B cell (primary cell): ENCODE data around the gene TTF2. TPM values are rescaled to one million over a fixed set of nuclear protein-coding genes. Genes with fewer than 3 reads are reported as not detected.

Source experiments
- ATAC-seq: fragments of 200-7000 bp; cut with Tn5 transposase; one replicate; pipeline ENCODE4 v1.10.0; 2021; ENCODE audit warnings: low read depth, mild to moderate bottlenecking, moderate number of reproducible peaks, moderate library complexity
- CTCF ChIA-PET: fragments of 350-600 bp; sonication (Branson Sonifier 250); formaldehyde crosslinking; loops from one replicate; lab custom pipeline; 2021; ENCODE audit warnings: antibody characterized with exemption, inconsistent platforms; lab: Charles Lee
- POLR2A ChIA-PET: fragments of 350-600 bp; sonication (Branson Sonifier 250); formaldehyde crosslinking; loops from one replicate; lab custom pipeline; 2021; ENCODE audit warnings: antibody characterized with exemption; lab: Charles Lee
- DNase-seq: peaks from one replicate; pipeline ENCODE4 v3.0.0; 2013
- H2AFZ ChIP-seq: 2 replicates; pipeline ENCODE4 v1.6.1; 2012; ENCODE audit warnings: mild to moderate bottlenecking, low read depth, low read length; ENCODE audit not compliant: insufficient read depth, poor library complexity, severe bottlenecking
- H3K27ac ChIP-seq, 2 donors: 1 replicate in 1 of 2; 2 replicates in 1 of 2; pipeline ENCODE4 v1.5.1; 2012 to 2013; ENCODE audit warnings: low read length in 2 of 2, mild to moderate bottlenecking in 2 of 2, moderate library complexity in 1 of 2
- H3K27me3 ChIP-seq, 4 experiments: fragments of 200-600 bp in 1 of 4; sonication (generic) in 1 of 4; replicated peaks in 1 of 4; 1 replicate in 2 of 4; 2 replicates in 2 of 4; pipeline versions ENCODE4 v1.6.1 to v1.7.0; 2013 to 2016; ENCODE audit warnings: low read length in 3 of 4, mild to moderate bottlenecking in 2 of 4, mixed read lengths in 1 of 4, moderate library complexity in 1 of 4; ENCODE audit not compliant: insufficient read depth in 4 of 4, control insufficient read depth in 3 of 4; ENCODE audit errors: control extremely low read depth in 1 of 4
- H3K36me3 ChIP-seq, 2 experiments: replicated peaks in 1 of 2; 1 replicate in 1 of 2; 2 replicates in 1 of 2; pipeline versions ENCODE4 v1.6.1 to v1.7.1; 2013; ENCODE audit warnings: low read length in 1 of 2; ENCODE audit not compliant: insufficient read depth in 2 of 2, control insufficient read depth in 1 of 2; ENCODE audit errors: control extremely low read depth in 1 of 2, extremely low read depth in 1 of 2
- H3K4me1 ChIP-seq, 2 donors: fragments of 200-600 bp in 1 of 2; sonication (generic) in 1 of 2; 1 replicate in 1 of 2; 2 replicates in 1 of 2; pipeline versions ENCODE4 v1.5.1 to v1.6.1; 2013 to 2017; ENCODE audit warnings: low read length in 2 of 2; ENCODE audit not compliant: control insufficient read depth in 2 of 2, insufficient read depth in 2 of 2
- H3K4me2 ChIP-seq: replicated peaks from 2 replicates; pipeline ENCODE3; 2012; ENCODE audit warnings: mild to moderate bottlenecking, low read depth, low read length; ENCODE audit not compliant: poor library complexity, severe bottlenecking
- H3K4me3 ChIP-seq, 5 experiments: fragments of 200-600 bp in 1 of 5; sonication (generic) in 1 of 5; 1 replicate in 3 of 5; 2 replicates in 2 of 5; pipeline versions ENCODE4 v1.5.1 to v1.7.0; 2011 to 2016; ENCODE audit warnings: low read length in 4 of 5, mild to moderate bottlenecking in 4 of 5, low read depth in 2 of 5, control low read depth in 1 of 5, moderate library complexity in 1 of 5; ENCODE audit not compliant: insufficient read depth in 1 of 5; ENCODE audit errors: control extremely low read depth in 1 of 5, extremely low read depth in 1 of 5
- H3K79me2 ChIP-seq: fragments of 200-600 bp; sonication (generic); one replicate; pipeline ENCODE4 v1.6.0; 2016; ENCODE audit warnings: low read length; ENCODE audit not compliant: control insufficient read depth, insufficient read depth
- H3K9ac ChIP-seq: fragments of 200-600 bp; sonication (generic); 2 replicates; pipeline ENCODE4 v1.6.1; 2017; ENCODE audit warnings: mild to moderate bottlenecking, low read length, moderate library complexity
- H3K9me3 ChIP-seq, 3 donors: one replicate each; pipeline versions ENCODE4 v1.6.1 to v1.7.1; 2013; ENCODE audit warnings: low read length in 2 of 3; ENCODE audit not compliant: control insufficient read depth in 2 of 3, insufficient read depth in 1 of 3; ENCODE audit errors: control extremely low read depth in 1 of 3
- H4K20me1 ChIP-seq: 2 replicates; pipeline ENCODE4 v1.6.0; 2012; ENCODE audit warnings: mild to moderate bottlenecking, low read length; ENCODE audit not compliant: insufficient read depth, control insufficient read depth, poor library complexity, severe bottlenecking
- H3K27ac Mint-ChIP-seq: one replicate; pipeline ENCODE4 v1.8.0; 2021; ENCODE audit warnings: mixed read lengths
- H3K27me3 Mint-ChIP-seq: one replicate; pipeline ENCODE4 v1.8.0; 2021; ENCODE audit warnings: mixed read lengths
- H3K4me1 Mint-ChIP-seq: one replicate; pipeline ENCODE4 v1.8.0; 2021; ENCODE audit warnings: mixed read lengths
- H3K4me3 Mint-ChIP-seq: one replicate; pipeline ENCODE4 v1.8.0; 2021; ENCODE audit warnings: mixed read lengths
- H3K9me3 Mint-ChIP-seq: one replicate; pipeline ENCODE4 v1.8.0; 2022; ENCODE audit warnings: mixed read lengths; ENCODE audit not compliant: insufficient read depth
- CTCF ChIP-seq: fragments of 200-600 bp; IDR thresholded peaks from one replicate; pipeline ENCODE4 v1.8.0; 2022; ENCODE audit warnings: antibody characterized with exemption, mild to moderate bottlenecking
- EZH2 ChIP-seq: IDR thresholded peaks from 2 replicates; pipeline ENCODE4 v1.6.1; 2012; ENCODE audit warnings: borderline replicate concordance, low read depth, mild to moderate bottlenecking, moderate library complexity, low read length; ENCODE audit not compliant: insufficient read depth, poor library complexity, severe bottlenecking
- WGBS: methylation state at CpG from one replicate; pipeline ENCODE4 v1.1.5; 2013; ENCODE audit warnings: missing lambda C conversion rate; ENCODE audit not compliant: insufficient coverage; 5-methylcytosine and 5-hydroxymethylcytosine counted together
- intact Hi-C: fragments of 100-400 bp; cut with micrococcal nuclease; formaldehyde crosslinking; loops from one replicate; pipeline ENCODE4 v1.10.0; 2022
- polyA plus RNA-seq: library from polyadenylated mRNA; depleted of rRNA; stranded (reverse); fragments of >200 nt; gene quantifications from 2 replicates; pipeline ENCODE4 v1.2.3, GENCODE V29; 2012
- total RNA-seq, 2 donors: library from RNA; stranded (reverse); fragments of 120-200 nt in 1 of 2; gene quantifications; 1 replicate in 1 of 2; 2 replicates in 1 of 2; pipeline versions ENCODE4 v1.2.3 to v1.2.4, GENCODE V29; 2013 to 2022

The TTF2 gene
- total and polyA plus RNA-seq, 2 donors (not counting 1 experiment from before 2014, with no cell fraction given), result 11.3 to 28.9 TPM

GRCh38 chr1:117113199-117113598, 53.1 kb downstream of the TTF2 start:
- H3K4me1 Mint-ChIP-seq, result peaks cover 3% of the 10 kb centered on the region
- H3K27ac Mint-ChIP-seq, result no peak overlapping the region
- no peaks in the 10 kb centered on the region for H3K9me3 Mint-ChIP-seq
- H3K9ac ChIP-seq, result no peak overlapping the region
- ATAC-seq, result no peak
- no peaks in the 10 kb centered on the region for H3K27me3 Mint-ChIP-seq
- no peak for DNase-seq
- H3K4me3 Mint-ChIP-seq, result no peak overlapping the region
- H3K4me3 ChIP-seq, result no peak overlapping the region
- no peaks in the 10 kb centered on the region for H3K9me3 ChIP-seq
- H3K4me1 ChIP-seq, result no peaks in the 10 kb centered on the region
- no peak overlapping the region for H2AFZ ChIP-seq
- TF ChIP-seq EZH2, result no peak
- ChIA-PET CTCF (interaction anchor here (5.1 kb wide), 1 partner anchor 15 kb away, joined by 27 read pairs; no protein-coding TSS in a partner anchor), POLR2A (no interaction called here)
- no peaks in the 10 kb centered on the region for H3K79me2 ChIP-seq
- intact Hi-C loops, result no loop called here
- H3K27me3 ChIP-seq, result no peaks in the 10 kb centered on the region
- no peaks in the 10 kb centered on the region for H3K36me3 ChIP-seq
- no peak overlapping the region for H3K27ac ChIP-seq
- 99% methylated on average over 11 of the region's 11 CpGs for WGBS
- H4K20me1 ChIP-seq, result no peaks in the 10 kb centered on the region
- H3K4me2 ChIP-seq, result no peak overlapping the region

- Histone ChIP-seq H3K4me2 (no peak overlapping the region), H4K20me1 (no peaks in the 10 kb centered on the region), H2AFZ (no peak overlapping the region), H3K4me3 (no peak overlapping the region), H3K27ac (no peak overlapping the region), H3K36me3 (no peaks in the 10 kb centered on the region), H3K9me3 (no peaks in the 10 kb centered on the region), H3K4me1 (no peaks in the 10 kb centered on the region), H3K79me2 (no peaks in the 10 kb centered on the region), H3K9ac (no peak overlapping the region), H3K27me3 (no peaks in the 10 kb centered on the region)
- Mint-ChIP-seq H3K4me1 (peaks cover 3% of the 10 kb centered on the region), H3K9me3 (no peaks in the 10 kb centered on the region), H3K27ac (no peak overlapping the region), H3K4me3 (no peak overlapping the region), H3K27me3 (no peaks in the 10 kb centered on the region)
- no peak for ATAC-seq
- WGBS, result no CpG with 5 or more reads among the region's 2 CpGs
- no peak for DNase-seq
- POLR2A ChIA-PET, result no interaction called here
- CTCF ChIA-PET, result interaction anchor here (5.1 kb wide), 1 partner anchor 13 kb away, joined by 27 read pairs; no protein-coding TSS in a partner anchor
- no peak for TF ChIP-seq CTCF
- intact Hi-C loops, result no loop called here
Measured at GRCh38 chr1:117114877-117115276, 54.8 kb downstream of the TTF2 start.
